GM23338 (cell line): Measurements from ENCODE around the gene CA7. TPM values are rescaled to one million over a fixed set of nuclear protein-coding genes. Genes with fewer than 3 reads are reported as not detected.

Experiments used
- ATAC-seq: fragments of 200-7000 bp; cut with Tn5 transposase; 3 replicates; pipeline ENCODE4 v1.9.1; 2020
- DNase-seq: peaks from one replicate; pipeline ENCODE4 v3.0.0-alpha.2; 2015; ENCODE audit warnings: low spot score
- H2AFZ ChIP-seq: fragments of 200-600 bp; sonication (generic); 2 replicates; pipeline ENCODE4 v1.8.0; 2016; ENCODE audit warnings: antibody characterized with exemption, mild to moderate bottlenecking, moderate library complexity
- H3F3A ChIP-seq: fragments of 200-600 bp; sonication (generic); replicated peaks from 2 replicates; pipeline ENCODE4 v1.8.0; 2017; ENCODE audit warnings: antibody characterized with exemption, mixed run types, low read depth
- H3K27ac ChIP-seq: fragments of 200-600 bp; sonication (generic); 2 replicates; pipeline ENCODE4 v1.6.1; 2016; ENCODE audit warnings: low read depth
- H3K27me3 ChIP-seq: fragments of 200-600 bp; sonication (generic); 2 replicates; pipeline ENCODE4 v1.8.0; 2016; ENCODE audit warnings: mild to moderate bottlenecking, mixed run types, moderate library complexity; ENCODE audit not compliant: insufficient read depth
- H3K36me3 ChIP-seq: fragments of 200-600 bp; sonication (generic); 2 replicates; pipeline ENCODE4 v1.8.0; 2016; ENCODE audit warnings: mild to moderate bottlenecking; ENCODE audit not compliant: insufficient read depth
- H3K4me1 ChIP-seq: fragments of 200-600 bp; sonication (generic); 2 replicates; pipeline ENCODE4 v1.8.0; 2016; ENCODE audit warnings: mild to moderate bottlenecking, moderate library complexity; ENCODE audit not compliant: insufficient read depth
- H3K4me2 ChIP-seq: fragments of 200-600 bp; sonication (generic); 2 replicates; pipeline ENCODE4 v1.7.1; 2017; ENCODE audit warnings: mixed run types
- H3K4me3 ChIP-seq: fragments of 200-600 bp; sonication (generic); 2 replicates; pipeline ENCODE4 v1.6.1; 2016; ENCODE audit warnings: mixed run types
- H3K79me2 ChIP-seq: fragments of 200-600 bp; sonication (generic); replicated peaks from 2 replicates; pipeline ENCODE4 v1.8.0; 2017; ENCODE audit warnings: mild to moderate bottlenecking; ENCODE audit not compliant: insufficient read depth
- H3K9me2 ChIP-seq: fragments of 200-600 bp; sonication (generic); 2 replicates; pipeline ENCODE4 v1.8.0; 2017; ENCODE audit not compliant: insufficient read depth
- H4K20me1 ChIP-seq: fragments of 200-600 bp; sonication (generic); replicated peaks from 2 replicates; pipeline ENCODE4 v1.8.0; 2017; ENCODE audit warnings: mild to moderate bottlenecking; ENCODE audit not compliant: insufficient read depth
- H3K27ac Mint-ChIP-seq: 2 replicates; pipeline ENCODE4 v1.8.0; 2020; ENCODE audit warnings: inconsistent platforms, mild to moderate bottlenecking, moderate library complexity, mixed read lengths
- H3K27me3 Mint-ChIP-seq: 3 replicates; pipeline ENCODE4 v1.8.0; 2022; ENCODE audit warnings: low read depth, mild to moderate bottlenecking, moderate library complexity, mixed read lengths, inconsistent platforms; ENCODE audit not compliant: insufficient read depth, poor library complexity
- H3K36me3 Mint-ChIP-seq: 3 replicates; pipeline ENCODE4 v1.8.0; 2021; ENCODE audit warnings: low read depth, mild to moderate bottlenecking, inconsistent platforms, moderate library complexity, mixed read lengths
- H3K4me1 Mint-ChIP-seq: 3 replicates; pipeline ENCODE4 v1.8.0; 2020; ENCODE audit warnings: mild to moderate bottlenecking, inconsistent platforms, mixed read lengths
- H3K4me3 Mint-ChIP-seq: 3 replicates; pipeline ENCODE4 v1.8.0; 2021; ENCODE audit warnings: moderate library complexity, mild to moderate bottlenecking, inconsistent platforms, mixed read lengths
- H3K9me3 Mint-ChIP-seq: 3 replicates; pipeline ENCODE4 v1.8.0; 2020; ENCODE audit warnings: moderate library complexity, mild to moderate bottlenecking, inconsistent platforms, mixed read lengths
- EZH2phosphoT487 ChIP-seq: fragments of 200-600 bp; sonication (generic); IDR thresholded peaks from one replicate; pipeline ENCODE4 v1.8.1; 2018; ENCODE audit warnings: antibody characterized with exemption; ENCODE audit not compliant: unreplicated experiment
- JUNB ChIP-seq: IDR thresholded peaks from one replicate; pipeline ENCODE4 v1.6.1; 2016; ENCODE audit warnings: antibody characterized with exemption; ENCODE audit not compliant: unreplicated experiment
- POLR2AphosphoS5 ChIP-seq: IDR thresholded peaks from 2 replicates; pipeline ENCODE4 v1.6.1; 2016; ENCODE audit warnings: antibody characterized with exemption, low read depth
- ZNF114 ChIP-seq: fragments of 250-450 bp; sonication (Bioruptor Pico); IDR thresholded peaks from 2 replicates; pipeline ENCODE4 v1.5.0; 2020; ENCODE audit warnings: mild to moderate bottlenecking, moderate library complexity
- polyA plus RNA-seq: library from polyadenylated mRNA; unstranded; fragments of >200 nt; fragmentation: Nextera tagmentation; extraction: Ambion mirVana; gene quantifications from 2 replicates; pipeline ENCODE4 v1.2.1, GENCODE V29; 2016
- total RNA-seq: library from RNA; depleted of rRNA; stranded (reverse); fragments of >200 nt; shearing (Covaris generic); gene quantifications from 2 replicates; pipeline ENCODE4 v1.2.3, GENCODE V29; 2014
- TF ChIP-seq, protein P1 (sequence below): IDR thresholded peaks from 2 replicates; pipeline ENCODE4 v1.6.1; 2016; ENCODE audit warnings: antibody characterized with exemption
- TF ChIP-seq, protein P2 (sequence below): fragments of 250-450 bp; sonication (Bioruptor Pico); IDR thresholded peaks from 2 replicates; pipeline ENCODE4 v1.5.0; 2020; ENCODE audit warnings: mild to moderate bottlenecking, moderate library complexity

The CA7 gene
- total and polyA plus RNA-seq, 2 experiments from 2014 or later = 2.1 to 2.8 TPM

DNA sequence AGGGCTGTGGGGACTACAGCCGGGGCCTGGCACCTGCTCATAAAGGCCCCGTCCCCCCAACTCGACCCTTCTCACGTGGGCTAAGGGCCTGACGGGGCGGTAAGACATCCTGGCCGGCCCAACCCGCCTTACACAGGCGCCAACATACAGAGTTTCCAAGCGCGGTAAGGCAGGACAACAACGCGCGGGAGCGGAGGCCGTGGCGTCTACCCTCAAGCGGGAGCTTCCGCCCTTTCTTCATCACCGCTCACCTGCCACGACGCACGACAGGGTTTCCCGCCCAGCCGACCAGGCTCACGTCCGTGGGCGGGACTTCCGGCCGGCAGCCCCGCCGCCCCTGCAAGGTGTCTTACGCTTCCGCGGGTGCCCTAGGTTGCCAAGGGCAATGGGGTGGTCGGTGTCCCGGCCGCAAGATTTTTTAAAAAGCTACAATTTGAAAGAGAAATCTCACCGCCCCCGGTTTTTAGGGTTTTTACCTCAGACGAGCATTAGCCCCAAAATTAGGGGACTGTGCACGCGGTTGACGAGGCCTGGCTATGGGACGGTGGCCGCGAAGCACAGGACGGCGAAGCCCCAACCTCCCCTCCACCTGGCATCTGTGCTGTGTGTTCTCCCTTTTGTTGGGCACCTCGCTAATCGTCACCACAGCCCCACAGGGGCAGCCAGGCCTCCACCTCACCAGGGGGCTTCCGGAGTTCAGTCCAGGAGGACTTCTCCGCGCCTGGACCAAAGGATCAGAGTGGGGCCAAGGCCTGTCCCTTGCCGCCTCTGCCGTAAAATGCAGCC lies 42.7 kb upstream of the CA7 start, which contains the start of gene TERB1:
Gene TERB1, minus strand, starts transcription at position 265 of the 786 bp plus-strand sequence. CDS start 4,786 bp downstream, outside the sequence.
- peak; percentile 83 for ATAC-seq
- TF ChIP-seq, protein P1, sequence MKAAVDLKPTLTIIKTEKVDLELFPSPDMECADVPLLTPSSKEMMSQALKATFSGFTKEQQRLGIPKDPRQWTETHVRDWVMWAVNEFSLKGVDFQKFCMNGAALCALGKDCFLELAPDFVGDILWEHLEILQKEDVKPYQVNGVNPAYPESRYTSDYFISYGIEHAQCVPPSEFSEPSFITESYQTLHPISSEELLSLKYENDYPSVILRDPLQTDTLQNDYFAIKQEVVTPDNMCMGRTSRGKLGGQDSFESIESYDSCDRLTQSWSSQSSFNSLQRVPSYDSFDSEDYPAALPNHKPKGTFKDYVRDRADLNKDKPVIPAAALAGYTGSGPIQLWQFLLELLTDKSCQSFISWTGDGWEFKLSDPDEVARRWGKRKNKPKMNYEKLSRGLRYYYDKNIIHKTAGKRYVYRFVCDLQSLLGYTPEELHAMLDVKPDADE = no peak
- TF ChIP-seq, protein P2, sequence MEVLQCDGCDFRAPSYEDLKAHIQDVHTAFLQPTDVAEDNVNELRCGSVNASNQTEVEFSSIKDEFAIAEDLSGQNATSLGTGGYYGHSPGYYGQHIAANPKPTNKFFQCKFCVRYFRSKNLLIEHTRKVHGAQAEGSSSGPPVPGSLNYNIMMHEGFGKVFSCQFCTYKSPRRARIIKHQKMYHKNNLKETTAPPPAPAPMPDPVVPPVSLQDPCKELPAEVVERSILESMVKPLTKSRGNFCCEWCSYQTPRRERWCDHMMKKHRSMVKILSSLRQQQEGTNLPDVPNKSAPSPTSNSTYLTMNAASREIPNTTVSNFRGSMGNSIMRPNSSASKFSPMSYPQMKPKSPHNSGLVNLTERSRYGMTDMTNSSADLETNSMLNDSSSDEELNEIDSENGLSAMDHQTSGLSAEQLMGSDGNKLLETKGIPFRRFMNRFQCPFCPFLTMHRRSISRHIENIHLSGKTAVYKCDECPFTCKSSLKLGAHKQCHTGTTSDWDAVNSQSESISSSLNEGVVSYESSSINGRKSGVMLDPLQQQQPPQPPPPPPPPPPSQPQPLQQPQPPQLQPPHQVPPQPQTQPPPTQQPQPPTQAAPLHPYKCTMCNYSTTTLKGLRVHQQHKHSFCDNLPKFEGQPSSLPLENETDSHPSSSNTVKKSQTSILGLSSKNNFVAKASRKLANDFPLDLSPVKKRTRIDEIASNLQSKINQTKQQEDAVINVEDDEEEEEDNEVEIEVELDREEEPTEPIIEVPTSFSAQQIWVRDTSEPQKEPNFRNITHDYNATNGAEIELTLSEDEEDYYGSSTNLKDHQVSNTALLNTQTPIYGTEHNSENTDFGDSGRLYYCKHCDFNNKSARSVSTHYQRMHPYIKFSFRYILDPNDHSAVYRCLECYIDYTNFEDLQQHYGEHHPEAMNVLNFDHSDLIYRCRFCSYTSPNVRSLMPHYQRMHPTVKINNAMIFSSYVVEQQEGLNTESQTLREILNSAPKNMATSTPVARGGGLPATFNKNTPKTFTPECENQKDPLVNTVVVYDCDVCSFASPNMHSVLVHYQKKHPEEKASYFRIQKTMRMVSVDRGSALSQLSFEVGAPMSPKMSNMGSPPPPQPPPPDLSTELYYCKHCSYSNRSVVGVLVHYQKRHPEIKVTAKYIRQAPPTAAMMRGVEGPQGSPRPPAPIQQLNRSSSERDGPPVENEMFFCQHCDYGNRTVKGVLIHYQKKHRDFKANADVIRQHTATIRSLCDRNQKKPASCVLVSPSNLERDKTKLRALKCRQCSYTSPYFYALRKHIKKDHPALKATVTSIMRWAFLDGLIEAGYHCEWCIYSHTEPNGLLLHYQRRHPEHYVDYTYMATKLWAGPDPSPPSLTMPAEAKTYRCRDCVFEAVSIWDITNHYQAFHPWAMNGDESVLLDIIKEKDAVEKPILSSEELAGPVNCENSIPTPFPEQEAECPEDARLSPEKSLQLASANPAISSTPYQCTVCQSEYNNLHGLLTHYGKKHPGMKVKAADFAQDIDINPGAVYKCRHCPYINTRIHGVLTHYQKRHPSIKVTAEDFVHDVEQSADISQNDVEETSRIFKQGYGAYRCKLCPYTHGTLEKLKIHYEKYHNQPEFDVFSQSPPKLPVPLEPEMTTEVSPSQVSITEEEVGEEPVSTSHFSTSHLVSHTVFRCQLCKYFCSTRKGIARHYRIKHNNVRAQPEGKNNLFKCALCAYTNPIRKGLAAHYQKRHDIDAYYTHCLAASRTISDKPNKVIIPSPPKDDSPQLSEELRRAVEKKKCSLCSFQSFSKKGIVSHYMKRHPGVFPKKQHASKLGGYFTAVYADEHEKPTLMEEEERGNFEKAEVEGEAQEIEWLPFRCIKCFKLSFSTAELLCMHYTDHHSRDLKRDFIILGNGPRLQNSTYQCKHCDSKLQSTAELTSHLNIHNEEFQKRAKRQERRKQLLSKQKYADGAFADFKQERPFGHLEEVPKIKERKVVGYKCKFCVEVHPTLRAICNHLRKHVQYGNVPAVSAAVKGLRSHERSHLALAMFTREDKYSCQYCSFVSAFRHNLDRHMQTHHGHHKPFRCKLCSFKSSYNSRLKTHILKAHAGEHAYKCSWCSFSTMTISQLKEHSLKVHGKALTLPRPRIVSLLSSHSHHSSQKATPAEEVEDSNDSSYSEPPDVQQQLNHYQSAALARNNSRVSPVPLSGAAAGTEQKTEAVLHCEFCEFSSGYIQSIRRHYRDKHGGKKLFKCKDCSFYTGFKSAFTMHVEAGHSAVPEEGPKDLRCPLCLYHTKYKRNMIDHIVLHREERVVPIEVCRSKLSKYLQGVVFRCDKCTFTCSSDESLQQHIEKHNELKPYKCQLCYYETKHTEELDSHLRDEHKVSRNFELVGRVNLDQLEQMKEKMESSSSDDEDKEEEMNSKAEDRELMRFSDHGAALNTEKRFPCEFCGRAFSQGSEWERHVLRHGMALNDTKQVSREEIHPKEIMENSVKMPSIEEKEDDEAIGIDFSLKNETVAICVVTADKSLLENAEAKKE (CRISPR knock-in tag) = no peak
- TF ChIP-seq POLR2AphosphoS5 = peak; percentile 26
- TF ChIP-seq ZNF114 (CRISPR knock-in tag) = no peak
- no peak for TF ChIP-seq EZH2phosphoT487
- TF ChIP-seq JUNB = no peak
- peaks cover 5% of the 10 kb centered on the region for H3K27me3 Mint-ChIP-seq
- H3K9me2 ChIP-seq = no peaks in the 10 kb centered on the region
- H3K4me1 Mint-ChIP-seq = no peaks in the 10 kb centered on the region
- 0 out of 2 replicates have a peak, but pooled peaks cover 6% of the 10 kb centered on the region for H3F3A ChIP-seq
- H2AFZ ChIP-seq = no peak within 1 kb of the TSS
- no peak within 1 kb of the TSS for H3K4me3 ChIP-seq
- no peaks in the 10 kb centered on the region for H3K9me3 Mint-ChIP-seq
- peaks cover 6% of the 10 kb centered on the region; the same call in 1 of the 2 replicates for H4K20me1 ChIP-seq
- H3K36me3 Mint-ChIP-seq = peaks cover 34% of the 10 kb centered on the region
- no peak within 1 kb of the TSS for H3K4me3 Mint-ChIP-seq
- H3K79me2 ChIP-seq = no peaks in the 10 kb centered on the region
- H3K4me1 ChIP-seq = no peaks in the 10 kb centered on the region
- H3K4me2 ChIP-seq = no peak within 1 kb of the TSS
- no peaks in the 10 kb centered on the region for H3K27me3 ChIP-seq
- H3K27ac Mint-ChIP-seq = no peak within 1 kb of the TSS
- no peak within 1 kb of the TSS for H3K27ac ChIP-seq
- peak; percentile 68 for DNase-seq
- peaks cover 41% of the 10 kb centered on the region for H3K36me3 ChIP-seq
